ENCODE results near the gene TRIO. TPM values are rescaled to one million over a fixed set of nuclear protein-coding genes. Genes with fewer than 3 reads are reported as not detected.
A peak's percentile ranks its signal among the peaks of the same experiment; 100 is the strongest.

Gene TRIO
- total RNA-seq, 1 donor from 2014 or later, result 200 TPM

DNA sequence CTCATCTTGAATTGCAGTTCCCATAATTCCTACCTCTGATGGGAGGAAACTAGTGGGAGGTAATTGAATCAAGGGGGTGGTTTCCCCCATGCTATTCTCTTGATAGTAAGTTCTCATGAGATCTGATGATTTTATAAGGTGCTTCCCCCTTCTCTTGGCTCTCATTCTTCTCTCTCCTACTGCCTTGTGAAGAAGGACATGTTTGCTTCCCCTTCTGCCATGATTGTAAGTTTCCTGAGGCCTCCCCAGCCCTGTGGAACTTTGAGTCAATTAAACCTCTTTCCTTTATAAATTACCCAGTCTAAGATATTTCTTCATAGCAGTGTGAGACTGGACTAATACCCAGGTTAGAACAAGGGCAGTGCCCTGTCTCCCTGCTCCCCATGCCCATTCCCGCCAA lies 7.5 kb upstream of the TRIO start:
- no peak for DNase-seq (ENCODE audit: low spot score)
- no peak for TF ChIP-seq CTCF (IDR thresholded peaks at IDR 0.05)
- Mint-ChIP-seq H3K27me3 (ENCODE audit: low read depth) (no peaks in the 10 kb centered on the region), H3K4me3 (ENCODE audit: unreplicated experiment) (no peak overlapping the region), H3K27ac (ENCODE audit: unreplicated experiment) (no peak overlapping the region), H3K9me3 (ENCODE audit: low read depth) (no peaks in the 10 kb centered on the region), H3K4me1 (ENCODE audit: low read depth) (peaks cover 30% of the 10 kb centered on the region), H3K36me3 (ENCODE audit: low read depth) (no peaks in the 10 kb centered on the region)

DNA sequence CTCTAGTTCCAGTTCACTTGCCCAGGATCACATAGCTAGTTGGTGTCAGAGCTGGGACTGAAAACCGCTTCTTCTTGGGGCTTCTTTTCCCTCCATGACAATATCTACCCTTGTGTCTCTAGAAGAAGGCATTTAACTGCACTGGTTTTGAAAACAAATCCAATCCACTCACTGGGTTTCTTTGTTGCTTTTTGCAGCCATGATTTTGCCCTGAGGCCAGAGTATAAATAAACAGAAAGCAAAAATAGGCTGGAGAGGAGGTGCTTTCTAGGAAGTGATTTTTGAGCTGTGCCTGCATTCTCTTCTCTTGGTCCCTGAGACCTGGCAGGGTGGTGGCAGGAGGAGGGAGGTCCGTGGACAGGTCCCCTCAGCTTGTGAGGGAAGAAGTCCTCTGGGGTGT lies 6.9 kb upstream of the TRIO start:
- Mint-ChIP-seq H3K27me3 (ENCODE audit: low read depth) (no peaks in the 10 kb centered on the region), H3K4me3 (ENCODE audit: unreplicated experiment) (no peak overlapping the region), H3K9me3 (ENCODE audit: low read depth) (no peaks in the 10 kb centered on the region), H3K36me3 (ENCODE audit: low read depth) (no peaks in the 10 kb centered on the region), H3K4me1 (ENCODE audit: low read depth) (peaks cover 35% of the 10 kb centered on the region), H3K27ac (ENCODE audit: unreplicated experiment) (no peak overlapping the region)
- no peak for TF ChIP-seq CTCF (IDR thresholded peaks at IDR 0.05)
- DNase-seq (ENCODE audit: low spot score), result no peak

DNA sequence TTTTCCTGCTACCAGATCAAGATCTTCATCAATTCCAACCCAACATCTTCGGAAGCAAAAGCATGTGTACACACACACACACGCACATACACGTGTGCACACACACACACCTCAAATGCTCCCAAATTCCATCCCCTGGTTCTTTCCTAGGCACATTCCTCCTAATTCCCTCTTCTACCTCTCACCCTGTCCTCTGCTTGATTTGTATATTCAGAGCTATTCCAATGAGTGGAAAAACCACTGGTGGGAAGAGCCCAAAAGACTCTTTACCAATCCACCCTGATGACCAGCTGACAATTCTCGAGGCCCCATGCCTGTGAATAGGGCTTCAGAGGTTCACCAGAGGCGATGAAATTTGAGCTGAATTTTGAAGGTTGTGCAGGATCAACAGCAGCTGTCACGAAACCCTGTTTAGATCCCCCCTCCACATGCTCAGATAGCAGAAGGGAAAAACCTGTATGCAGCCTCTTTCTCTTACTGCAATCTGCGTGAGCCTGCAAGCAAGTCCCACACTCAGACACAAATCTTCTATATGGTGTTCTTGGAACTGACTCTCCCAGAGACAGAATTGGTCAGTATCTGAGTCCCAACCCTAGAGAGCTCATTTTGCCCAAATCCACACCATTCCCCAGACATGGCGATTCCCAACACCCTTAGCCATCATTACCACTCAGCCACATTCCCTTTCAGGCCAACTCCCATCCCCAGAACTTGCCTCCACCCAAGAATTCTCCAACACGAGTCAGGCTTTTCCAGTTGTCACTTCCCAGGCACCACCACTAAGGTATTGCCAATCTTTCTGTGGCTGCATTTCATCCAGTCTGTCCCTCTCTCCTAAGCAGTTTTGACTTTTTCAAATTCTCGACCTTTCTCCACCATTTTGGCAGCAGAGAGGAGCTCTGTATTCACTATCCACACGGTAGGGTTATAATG lies 4.3 kb upstream of the TRIO start:
- H3K9me3 Mint-ChIP-seq (ENCODE audit: low read depth), result no peaks in the 10 kb centered on the region
- H3K4me3 Mint-ChIP-seq (ENCODE audit: unreplicated experiment), result no peak overlapping the region
- H3K27ac Mint-ChIP-seq (ENCODE audit: unreplicated experiment), result peak overlapping the region; percentile 19
- no peaks in the 10 kb centered on the region for H3K36me3 Mint-ChIP-seq (ENCODE audit: low read depth)
- no peak for TF ChIP-seq CTCF (IDR thresholded peaks at IDR 0.05)
- H3K27me3 Mint-ChIP-seq (ENCODE audit: low read depth), result no peaks in the 10 kb centered on the region
- H3K4me1 Mint-ChIP-seq (ENCODE audit: low read depth), result peaks cover 45% of the 10 kb centered on the region
- DNase-seq (ENCODE audit: low spot score), result no peak

GRCh38 chr5:14141764-14142163 lies 1.4 kb upstream of the TRIO start:
- Mint-ChIP-seq H3K9me3 (ENCODE audit: low read depth) (no peaks in the 10 kb centered on the region), H3K36me3 (ENCODE audit: low read depth) (no peaks in the 10 kb centered on the region), H3K27me3 (ENCODE audit: low read depth) (no peaks in the 10 kb centered on the region), H3K27ac (ENCODE audit: unreplicated experiment) (peak overlapping the region; percentile 96), H3K4me3 (ENCODE audit: unreplicated experiment) (no peak overlapping the region), H3K4me1 (ENCODE audit: low read depth) (peaks cover 44% of the 10 kb centered on the region)
- no peak for TF ChIP-seq CTCF (IDR thresholded peaks at IDR 0.05)
- no peak for DNase-seq (ENCODE audit: low spot score)

GRCh38 chr5:14142202-14142826 lies 828 bp upstream of the TRIO start:
- Mint-ChIP-seq H3K27me3 (ENCODE audit: low read depth) (no peaks in the 10 kb centered on the region), H3K27ac (ENCODE audit: unreplicated experiment) (peak overlapping the region; percentile 96), H3K4me3 (ENCODE audit: unreplicated experiment) (peak overlapping the region; percentile 75), H3K9me3 (ENCODE audit: low read depth) (no peaks in the 10 kb centered on the region), H3K4me1 (ENCODE audit: low read depth) (peaks cover 49% of the 10 kb centered on the region), H3K36me3 (ENCODE audit: low read depth) (no peaks in the 10 kb centered on the region)
- TF ChIP-seq CTCF (IDR thresholded peaks at IDR 0.05), result no peak
- no peak for DNase-seq (ENCODE audit: low spot score)

Measured in chondrocyte (in vitro differentiated cells).